Tibial nerve (tissue), 4 donors: ENCODE data around the gene RAB14.

Experiments
- EP300 ChIP-seq, 2 donors: sonication (generic); formaldehyde crosslinking; IDR thresholded peaks; one replicate each; pipeline ENCODE4 v1.6.1; 2017; ENCODE audit warnings: antibody characterized with exemption in 2 of 2, mild to moderate bottlenecking in 1 of 2
- TF ChIP-seq, protein P1 (sequence below), 5 experiments: fragments of 200-600 bp in 3 of 5; fragments of 450-650 bp in 2 of 5; sonication (generic) in 3 of 5; IDR thresholded peaks; one replicate each; pipeline ENCODE4 v1.5.1; 2016 to 2019; ENCODE audit warnings: antibody characterized with exemption in 5 of 5, mild to moderate bottlenecking in 3 of 5, moderate library complexity in 2 of 5

DNA sequence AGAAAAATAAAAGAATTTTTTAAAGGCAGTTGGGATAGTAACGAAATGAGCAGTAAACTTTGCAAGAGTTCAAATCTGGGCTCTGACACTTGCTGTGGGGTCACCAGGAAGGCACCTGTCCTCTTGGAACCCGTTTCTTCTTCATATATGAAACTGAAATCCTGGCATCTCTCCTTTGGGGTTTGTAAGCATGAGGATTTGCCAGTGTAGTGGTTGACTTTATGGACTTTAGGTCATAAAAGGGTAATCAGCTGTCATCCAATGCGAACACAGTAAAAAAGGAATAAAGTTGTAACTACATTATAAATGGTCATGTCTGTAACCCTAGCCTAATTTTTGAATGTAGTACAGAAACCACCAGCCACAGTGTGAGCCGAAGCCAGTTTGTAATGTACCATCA lies 1.3 kb downstream of the RAB14 start:
- TF ChIP-seq, protein P1, sequence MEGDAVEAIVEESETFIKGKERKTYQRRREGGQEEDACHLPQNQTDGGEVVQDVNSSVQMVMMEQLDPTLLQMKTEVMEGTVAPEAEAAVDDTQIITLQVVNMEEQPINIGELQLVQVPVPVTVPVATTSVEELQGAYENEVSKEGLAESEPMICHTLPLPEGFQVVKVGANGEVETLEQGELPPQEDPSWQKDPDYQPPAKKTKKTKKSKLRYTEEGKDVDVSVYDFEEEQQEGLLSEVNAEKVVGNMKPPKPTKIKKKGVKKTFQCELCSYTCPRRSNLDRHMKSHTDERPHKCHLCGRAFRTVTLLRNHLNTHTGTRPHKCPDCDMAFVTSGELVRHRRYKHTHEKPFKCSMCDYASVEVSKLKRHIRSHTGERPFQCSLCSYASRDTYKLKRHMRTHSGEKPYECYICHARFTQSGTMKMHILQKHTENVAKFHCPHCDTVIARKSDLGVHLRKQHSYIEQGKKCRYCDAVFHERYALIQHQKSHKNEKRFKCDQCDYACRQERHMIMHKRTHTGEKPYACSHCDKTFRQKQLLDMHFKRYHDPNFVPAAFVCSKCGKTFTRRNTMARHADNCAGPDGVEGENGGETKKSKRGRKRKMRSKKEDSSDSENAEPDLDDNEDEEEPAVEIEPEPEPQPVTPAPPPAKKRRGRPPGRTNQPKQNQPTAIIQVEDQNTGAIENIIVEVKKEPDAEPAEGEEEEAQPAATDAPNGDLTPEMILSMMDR (IDR thresholded peaks at IDR 0.05) = no peak
- no peak for TF ChIP-seq EP300 (IDR thresholded peaks at IDR 0.05)
